Small intestine (tissue), 7 donors: Measurements from ENCODE around the gene YY1AP1. TPM values are rescaled to one million over a fixed set of nuclear protein-coding genes. Genes with fewer than 3 reads are reported as not detected.
"Not testable (repeated sequence)": the region's sequence is repeated elsewhere in the genome, so short reads cannot be mapped to it uniquely, and the experiment has no call there.

ENCODE experiments used
- DNase-seq, 2 donors: peaks; one replicate each; pipeline versions ENCODE4 v3.0.0 to v3.0.0-alpha.2; 2013
- FAIRE-seq: peaks from 2 replicates; lab custom pipeline; 2012; peaks lifted over from hg19 to GRCh38; lab: Jason Lieb, UNC
- H3K27ac ChIP-seq, 3 donors: one replicate each; pipeline ENCODE4 v1.5.1; 2013; ENCODE audit warnings: low read length in 2 of 3, mild to moderate bottlenecking in 2 of 3, control low read depth in 1 of 3, inconsistent platforms in 1 of 3, low read depth in 1 of 3, moderate library complexity in 1 of 3
- H3K27me3 ChIP-seq, 3 donors: one replicate each; pipeline ENCODE4 v1.6.1; 2013; ENCODE audit warnings: low read length in 3 of 3, inconsistent platforms in 1 of 3; ENCODE audit not compliant: control insufficient read depth in 3 of 3, insufficient read depth in 3 of 3
- H3K36me3 ChIP-seq, 3 donors: one replicate each; pipeline ENCODE4 v1.6.1; 2013; ENCODE audit warnings: low read length in 3 of 3, inconsistent platforms in 1 of 3, low read depth in 1 of 3, mild to moderate bottlenecking in 1 of 3, moderate library complexity in 1 of 3; ENCODE audit not compliant: control insufficient read depth in 3 of 3, insufficient read depth in 2 of 3
- H3K4me1 ChIP-seq, 3 donors: one replicate each; pipeline ENCODE4 v1.6.1; 2013; ENCODE audit warnings: low read length in 2 of 3, inconsistent platforms in 1 of 3, low read depth in 1 of 3, mild to moderate bottlenecking in 1 of 3, moderate library complexity in 1 of 3; ENCODE audit not compliant: control insufficient read depth in 3 of 3, insufficient read depth in 2 of 3
- H3K4me3 ChIP-seq, 3 donors: one replicate each; pipeline ENCODE4 v1.5.1; 2013; ENCODE audit warnings: low read length in 3 of 3, control low read depth in 1 of 3, inconsistent platforms in 1 of 3, low read depth in 1 of 3, mild to moderate bottlenecking in 1 of 3, moderate library complexity in 1 of 3
- H3K9me3 ChIP-seq, 2 donors: one replicate each; pipeline ENCODE4 v1.6.1; 2013; ENCODE audit warnings: low read depth in 1 of 2, low read length in 1 of 2; ENCODE audit not compliant: control insufficient read depth in 2 of 2, insufficient read depth in 1 of 2
- WGBS, 3 donors: extraction: QIAGEN DNeasy Blood & Tissue Kit; methylation state at CpG; one replicate each; pipeline ENCODE4 v1.1.7; 2013; 5-methylcytosine and 5-hydroxymethylcytosine counted together
- polyA plus RNA-seq, 4 donors: library from polyadenylated mRNA; stranded (reverse) in 3 of 4; unstranded in 1 of 4; fragments of 200-250 nt in 3 of 4; fragments of 120-200 nt in 1 of 4; gene quantifications; one replicate each; pipeline versions ENCODE4 v1.2.1 to v1.2.3, GENCODE V29; 2013
- donor health status: healthy with polysubstance abuse.
- donor health status: control.
- donor health status: control.
- donor health status: Bipolar disorder and iron deficiency.
- donor health status: healthy.

The YY1AP1 gene
- polyA plus RNA-seq, 4 donors, result 29.4 to 54.8 (median 35.2) TPM

DNA sequence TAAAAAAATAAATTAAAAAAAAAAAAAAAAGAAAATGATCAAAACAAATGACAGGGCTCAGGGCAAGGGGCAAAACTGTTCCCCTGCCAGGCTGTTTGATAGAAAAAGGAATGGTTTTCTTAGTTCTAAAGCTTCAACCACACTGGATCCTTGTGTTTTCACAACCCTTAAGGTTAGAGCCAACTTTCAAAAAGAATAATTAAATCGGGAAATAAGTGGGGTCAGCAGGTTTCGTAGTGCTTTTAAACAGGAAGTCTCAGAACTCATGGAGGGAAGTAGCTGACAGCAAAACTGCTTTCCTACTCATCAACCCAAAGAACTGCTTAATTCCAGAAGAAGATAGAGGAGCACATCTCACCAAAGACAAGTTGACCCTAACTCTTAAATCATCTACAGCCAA, 13.1 kb upstream of the YY1AP1 start:
- FAIRE-seq, result not testable (repeated sequence)

DNA sequence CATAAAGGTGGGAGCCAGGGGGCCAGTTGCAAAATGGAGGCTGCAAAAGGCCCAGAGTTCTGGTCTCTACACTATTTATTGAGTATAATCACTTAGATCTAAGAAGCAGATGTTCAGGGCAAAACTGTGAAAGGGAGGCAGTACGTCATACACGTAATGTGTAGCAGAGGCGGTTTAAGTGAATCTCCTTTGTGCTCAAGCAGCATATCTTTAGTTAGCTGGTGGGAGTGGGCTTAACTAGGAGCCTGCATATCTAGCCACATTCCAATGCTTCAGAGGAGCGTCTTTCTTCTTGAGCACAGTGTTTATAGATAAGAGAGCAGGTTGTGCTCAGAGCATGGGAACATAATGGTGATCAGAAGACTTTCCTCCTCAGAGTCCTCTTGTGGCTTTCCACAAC, 10.5 kb upstream of the YY1AP1 start:
- not testable (repeated sequence) for DNase-seq, H3K4me3 ChIP-seq, H3K4me1 ChIP-seq, FAIRE-seq, H3K27me3 ChIP-seq, H3K36me3 ChIP-seq, H3K27ac ChIP-seq, H3K9me3 ChIP-seq
- 88 to 96% (median 95%) methylated on average over 4 of the region's 4 CpGs for WGBS, 3 donors

More for the DNA sequence above, 13.1 kb upstream of the YY1AP1 start:
- not testable (repeated sequence) for H3K27ac ChIP-seq, H3K9me3 ChIP-seq, H3K27me3 ChIP-seq, DNase-seq, H3K4me3 ChIP-seq, H3K36me3 ChIP-seq, H3K4me1 ChIP-seq
- 32 to 80% (median 70%) methylated on average over 2 of the region's 2 CpGs for WGBS, 3 donors

DNA sequence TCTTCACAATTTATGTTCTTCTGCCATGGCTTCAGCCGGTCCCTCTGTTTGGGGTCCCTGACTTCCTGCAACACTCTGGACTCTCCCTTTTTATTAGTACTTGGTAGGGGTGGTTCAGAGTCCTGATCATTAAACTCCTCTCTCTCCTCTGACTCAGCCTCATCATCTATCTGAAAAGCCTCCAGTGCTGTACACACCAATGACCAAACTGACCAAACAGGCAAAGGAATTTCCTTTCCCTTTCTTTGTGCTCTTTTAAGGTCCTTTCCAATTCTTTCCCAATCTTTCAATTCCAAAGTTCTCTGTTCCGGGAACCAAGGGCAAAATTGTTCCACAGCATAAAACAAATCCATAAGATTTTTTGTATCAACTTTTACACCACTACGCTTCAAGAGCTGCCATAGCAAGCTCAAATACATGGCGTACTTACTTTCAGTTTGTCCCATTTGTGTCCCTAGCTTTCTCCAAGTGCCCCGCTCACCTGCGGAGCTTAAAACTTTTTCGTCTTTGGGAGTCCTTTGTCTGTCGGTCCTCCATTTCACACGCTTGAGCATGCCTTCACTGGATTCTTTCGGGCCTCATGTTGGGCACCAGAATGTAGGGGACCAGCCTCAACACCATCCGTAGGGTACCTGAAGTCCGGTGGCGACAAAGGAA, 9.9 kb upstream of the YY1AP1 start:
- DNase-seq (peak in 1 of 2 donors; percentile 48), FAIRE-seq (no peak)
- no peak overlapping the region for H3K4me3 ChIP-seq
- no peaks in the 10 kb centered on the region for H3K27me3 ChIP-seq
- peaks cover 0 to 3% (median 0%) of the 10 kb centered on the region in 3 donors for H3K4me1 ChIP-seq
- no peak overlapping the region for H3K27ac ChIP-seq
- H3K36me3 ChIP-seq, result no peaks in the 10 kb centered on the region
- H3K9me3 ChIP-seq, result peaks cover 0 to 8% of the 10 kb centered on the region in 2 donors
- 94 to 96% (median 95%) methylated on average over 13 of the region's 13 CpGs for WGBS, 3 donors

DNA sequence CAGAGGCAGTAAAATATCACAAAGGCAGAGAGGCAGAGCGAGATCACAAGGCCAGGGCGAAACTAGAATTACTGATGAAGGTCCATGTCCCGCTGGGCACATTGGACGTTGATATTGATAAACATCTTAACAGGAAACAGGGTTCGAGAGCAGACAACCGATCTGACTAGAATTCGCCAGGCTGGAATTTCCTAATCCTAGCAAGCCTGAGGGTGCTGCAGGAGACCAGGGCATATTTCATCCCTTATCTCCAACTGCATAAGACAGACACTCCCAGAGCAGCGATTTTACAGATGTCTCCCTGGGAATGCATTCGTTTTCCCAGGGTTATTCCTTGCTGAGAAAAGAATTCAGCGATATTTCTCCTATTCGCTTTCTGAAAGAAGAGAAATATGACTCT, 9.0 kb upstream of the YY1AP1 start:
- not testable (repeated sequence) for DNase-seq, H3K27ac ChIP-seq, H3K27me3 ChIP-seq, FAIRE-seq, H3K4me1 ChIP-seq, H3K36me3 ChIP-seq, H3K9me3 ChIP-seq, H3K4me3 ChIP-seq
- WGBS, 3 donors, result 87 to 95% (median 89%) methylated on average over 11 of the region's 11 CpGs

DNA sequence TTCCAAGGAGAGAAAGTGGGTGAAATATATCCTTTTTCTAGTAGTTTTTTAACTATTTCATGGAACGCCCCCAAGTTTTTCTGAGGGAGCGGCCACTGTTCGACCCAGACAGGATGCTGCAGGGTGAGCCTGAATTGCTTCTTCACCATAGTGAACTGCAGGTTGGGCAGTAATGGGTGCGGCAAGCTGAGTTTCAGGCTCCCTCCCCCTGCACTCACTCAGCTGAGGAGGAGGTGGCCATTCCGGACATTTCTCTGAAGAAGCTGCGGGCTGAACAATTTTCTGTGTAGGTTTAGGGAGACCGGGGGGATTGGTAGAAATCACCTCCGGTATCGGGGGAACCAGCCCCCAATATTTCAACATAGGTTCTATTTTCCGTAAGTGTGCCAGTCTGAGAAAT, 8.5 kb upstream of the YY1AP1 start:
- 96 to 99% (median 97%) methylated on average over 10 of the region's 10 CpGs for WGBS, 3 donors
- DNase-seq (no peak), FAIRE-seq (no peak)
- Histone ChIP-seq H3K9me3 (peaks cover 0 to 10% of the 10 kb centered on the region in 2 donors), H3K4me1 (peaks cover 0 to 3% (median 0%) of the 10 kb centered on the region in 3 donors), H3K4me3 (no peak overlapping the region), H3K27me3 (no peaks in the 10 kb centered on the region), H3K27ac (no peak overlapping the region), H3K36me3 (peaks cover 0 to under 1% (median 0%) of the 10 kb centered on the region in 3 donors)

DNA sequence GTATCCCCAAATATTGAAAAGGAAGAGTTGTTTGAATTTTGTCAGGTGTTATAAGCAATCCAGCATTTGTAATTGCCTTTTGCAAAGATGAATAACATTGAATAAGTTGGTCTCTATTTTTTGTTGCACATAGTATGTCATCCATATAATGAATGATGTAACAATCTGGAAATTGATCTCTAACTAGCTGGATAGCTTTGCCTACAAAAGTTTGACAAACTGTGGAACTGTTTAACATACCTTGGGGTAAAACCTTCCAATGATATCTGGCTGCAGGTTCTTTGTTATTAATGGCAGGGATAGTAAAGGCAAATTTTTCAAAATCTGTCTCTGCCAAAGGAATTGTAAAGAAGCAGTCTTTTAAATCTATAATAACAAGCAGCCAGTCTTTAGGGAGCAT, 8.0 kb upstream of the YY1AP1 start:
- FAIRE-seq, result no peak
- Histone ChIP-seq H3K27ac (no peak overlapping the region), H3K27me3 (no peaks in the 10 kb centered on the region), H3K36me3 (peaks cover 0 to 5% (median 0%) of the 10 kb centered on the region in 3 donors), H3K9me3 (peaks cover 0 to 15% of the 10 kb centered on the region in 2 donors), H3K4me3 (no peak overlapping the region), H3K4me1 (peaks cover 0 to 3% (median 0%) of the 10 kb centered on the region in 3 donors)
- no peak for DNase-seq

DNA sequence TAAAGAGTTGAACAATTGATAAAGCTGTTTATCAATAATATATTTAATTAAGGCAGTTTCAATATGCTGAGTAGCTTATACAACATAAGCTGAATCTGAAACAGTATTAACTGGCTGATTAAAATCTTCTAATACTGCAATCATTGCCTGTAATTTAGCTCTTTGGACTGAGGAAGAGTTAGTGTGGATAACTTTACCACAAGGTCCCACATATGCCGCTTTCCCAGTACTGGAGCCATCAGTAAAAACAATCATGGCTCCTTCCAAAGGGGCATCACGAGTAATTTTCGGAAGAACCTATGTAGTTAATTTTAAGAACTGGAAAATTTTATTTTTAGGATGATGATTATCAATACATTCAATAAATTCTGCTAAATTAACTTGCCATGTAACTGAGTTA, 7.0 kb upstream of the YY1AP1 start:
- peaks cover 0 to 4% (median 0%) of the 10 kb centered on the region in 3 donors for H3K4me1 ChIP-seq
- H3K27me3 ChIP-seq, result no peaks in the 10 kb centered on the region
- peaks cover 0 to 5% (median 3%) of the 10 kb centered on the region in 3 donors for H3K36me3 ChIP-seq
- no peak overlapping the region for H3K27ac ChIP-seq
- no peak for FAIRE-seq
- H3K9me3 ChIP-seq, result peaks cover 0 to 15% of the 10 kb centered on the region in 2 donors
- DNase-seq, result no peak
- H3K4me3 ChIP-seq, result no peak overlapping the region
- 92 to 96% (median 95%) methylated on average over 3 of the region's 3 CpGs for WGBS, 3 donors

DNA sequence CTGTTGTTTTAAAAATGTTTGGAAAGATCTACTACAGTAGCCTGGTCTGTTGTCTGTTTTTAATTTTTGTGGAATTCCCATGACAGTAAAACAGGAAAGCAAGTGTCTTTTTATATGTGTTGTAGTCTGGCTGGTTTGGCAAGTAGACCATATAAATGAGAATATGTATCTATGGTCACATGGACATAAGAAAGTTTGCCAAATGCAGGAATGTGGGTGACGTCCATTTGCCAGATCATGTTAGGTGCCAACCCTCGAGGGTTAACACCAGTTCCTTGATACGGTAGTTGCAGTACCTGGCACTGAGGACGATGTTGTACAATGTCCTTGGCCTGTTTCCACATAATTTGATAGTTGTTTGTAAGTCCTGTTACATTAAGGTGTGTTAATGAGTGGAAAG, 6.5 kb upstream of the YY1AP1 start:
- peak overlapping the region in 1 of 3 donors; percentile 34 for H3K27ac ChIP-seq
- DNase-seq (no peak), FAIRE-seq (no peak)
- 39 to 45% (median 44%) methylated on average over 4 of the region's 4 CpGs for WGBS, 3 donors
- no peaks in the 10 kb centered on the region for H3K27me3 ChIP-seq
- peaks cover 0 to 15% of the 10 kb centered on the region in 2 donors for H3K9me3 ChIP-seq
- H3K4me1 ChIP-seq, result peaks cover 0 to 8% (median 1%) of the 10 kb centered on the region in 3 donors
- H3K4me3 ChIP-seq, result no peak overlapping the region
- H3K36me3 ChIP-seq, result peaks cover 0 to 5% (median 4%) of the 10 kb centered on the region in 3 donors
